HepG2 (cell line): ENCODE results near the gene KAZALD1. TPM values are rescaled to one million over a fixed set of nuclear protein-coding genes. Genes with fewer than 3 reads are reported as not detected.

ENCODE experiments used
- ARNT2 ChIP-seq: sonication (generic); formaldehyde crosslinking; IDR thresholded peaks from 2 replicates; pipeline ENCODE4 v1.8.0; 2022; ENCODE audit warnings: mild to moderate bottlenecking, low read depth, missing genetic modification reagents, moderate library complexity
- CAMTA2 ChIP-seq: sonication (generic); formaldehyde crosslinking; IDR thresholded peaks from 2 replicates; pipeline ENCODE4 v1.4.0; 2020; ENCODE audit warnings: mild to moderate bottlenecking, missing genetic modification reagents, borderline replicate concordance
- CCDC6 ChIP-seq: sonication (generic); formaldehyde crosslinking; IDR thresholded peaks from 2 replicates; pipeline ENCODE4 v1.8.1; 2022; ENCODE audit warnings: mild to moderate bottlenecking, missing genetic modification reagents, moderate library complexity
- CHD4 ChIP-seq: fragments of 200-600 bp; sonication (generic); IDR thresholded peaks from 2 replicates; pipeline ENCODE4 v1.7.0; 2017; ENCODE audit warnings: mild to moderate bottlenecking, low read length, borderline replicate concordance
- DMAP1 ChIP-seq: IDR thresholded peaks from 2 replicates; pipeline ENCODE4 v1.6.1; 2016
- DPF2 ChIP-seq: sonication (generic); formaldehyde crosslinking; IDR thresholded peaks from 2 replicates; pipeline ENCODE4 v1.4.0; 2020; ENCODE audit warnings: mild to moderate bottlenecking, low read depth, missing genetic modification reagents, borderline replicate concordance
- EHMT2 ChIP-seq: fragments of 200-600 bp; sonication (generic); IDR thresholded peaks from 2 replicates; pipeline ENCODE4 v1.7.0; 2017; ENCODE audit warnings: antibody characterized with exemption, low read depth, low read length, borderline replicate concordance
- FOXA3 ChIP-seq: IDR thresholded peaks from 2 replicates; pipeline ENCODE4 v1.6.1; 2016; ENCODE audit warnings: missing genetic modification reagents, missing compliant biosample characterization
- FOXJ3 ChIP-seq: sonication (generic); formaldehyde crosslinking; IDR thresholded peaks from 2 replicates; pipeline ENCODE4 v1.4.0; 2020; ENCODE audit warnings: missing genetic modification reagents, mild to moderate bottlenecking, borderline replicate concordance
- HDAC6 ChIP-seq: fragments of 200-600 bp; sonication (generic); IDR thresholded peaks from 2 replicates; pipeline ENCODE4 v1.7.0; 2017; ENCODE audit warnings: mild to moderate bottlenecking, antibody characterized with exemption, low read length, low read depth
- HNRNPUL1 ChIP-seq: fragments of 200-400 bp; formaldehyde crosslinking; IDR thresholded peaks from 2 replicates; pipeline ENCODE4 v1.6.1; 2017; ENCODE audit warnings: low read depth, mild to moderate bottlenecking, low read length, moderate library complexity
- JUND ChIP-seq: sonication (generic); formaldehyde crosslinking; IDR thresholded peaks from 2 replicates; pipeline ENCODE4 v1.8.0; 2022; ENCODE audit warnings: mild to moderate bottlenecking, missing genetic modification reagents
- KAT8 ChIP-seq: IDR thresholded peaks from 2 replicates; pipeline ENCODE4 v1.6.1; 2016; ENCODE audit warnings: missing genetic modification reagents, missing compliant biosample characterization
- KLF11 ChIP-seq: IDR thresholded peaks from 2 replicates; pipeline ENCODE4 v1.6.1; 2016; ENCODE audit warnings: missing compliant biosample characterization
- MYC ChIP-seq: sonication (generic); formaldehyde crosslinking; IDR thresholded peaks from 2 replicates; pipeline ENCODE4 v1.9.0; 2021; ENCODE audit warnings: missing genetic modification reagents, borderline replicate concordance
- NFE2L1 ChIP-seq: sonication (generic); formaldehyde crosslinking; IDR thresholded peaks from 2 replicates; pipeline ENCODE4 v1.4.0; 2020; ENCODE audit warnings: missing genetic modification reagents, mild to moderate bottlenecking, borderline replicate concordance
- PHF8 ChIP-seq: sonication (generic); formaldehyde crosslinking; IDR thresholded peaks from 2 replicates; pipeline ENCODE4 v1.5.0; 2020; ENCODE audit warnings: missing genetic modification reagents
- RBM39 ChIP-seq: fragments of 200-400 bp; formaldehyde crosslinking; IDR thresholded peaks from one replicate; pipeline ENCODE4 v1.6.1; 2018; ENCODE audit warnings: antibody characterized with exemption, mild to moderate bottlenecking, low read depth, low read length; ENCODE audit not compliant: poor library complexity, severe bottlenecking
- RCOR2 ChIP-seq: IDR thresholded peaks from 2 replicates; pipeline ENCODE4 v1.6.1; 2016; ENCODE audit warnings: missing biosample characterization, missing genetic modification reagents
- REL ChIP-seq: sonication (generic); formaldehyde crosslinking; conservative IDR thresholded peaks from 2 replicates; pipeline ENCODE4 v1.8.0; 2022; ENCODE audit warnings: mild to moderate bottlenecking, missing genetic modification reagents, moderate library complexity
- SAFB2 ChIP-seq: sonication (generic); formaldehyde crosslinking; IDR thresholded peaks from 2 replicates; pipeline ENCODE4 v1.5.1; 2020; ENCODE audit warnings: missing genetic modification reagents, low read depth, mild to moderate bottlenecking, borderline replicate concordance
- SAP130 ChIP-seq: IDR thresholded peaks from 2 replicates; pipeline ENCODE4 v1.6.1; 2016; ENCODE audit warnings: low read depth
- SIX1 ChIP-seq: sonication (generic); formaldehyde crosslinking; IDR thresholded peaks from 2 replicates; pipeline ENCODE4 v1.4.0; 2020; ENCODE audit warnings: missing genetic modification reagents, borderline replicate concordance
- TEAD2 ChIP-seq: sonication (generic); formaldehyde crosslinking; IDR thresholded peaks from 2 replicates; pipeline ENCODE4 v1.9.0; 2021; ENCODE audit warnings: missing genetic modification reagents
- ZNF549 ChIP-seq: sonication (generic); formaldehyde crosslinking; IDR thresholded peaks from 2 replicates; pipeline ENCODE4 v1.5.0; 2020; ENCODE audit warnings: missing genetic modification reagents
- ZNF552 ChIP-seq: sonication (generic); formaldehyde crosslinking; IDR thresholded peaks from 2 replicates; pipeline ENCODE4 v1.9.0; 2022; ENCODE audit warnings: missing genetic modification reagents, mild to moderate bottlenecking, borderline replicate concordance
- ZNF713 ChIP-seq: sonication (generic); formaldehyde crosslinking; IDR thresholded peaks from 2 replicates; pipeline ENCODE4 v1.4.0; 2020; ENCODE audit warnings: mild to moderate bottlenecking, missing genetic modification reagents
- ZNF749 ChIP-seq: sonication (generic); formaldehyde crosslinking; IDR thresholded peaks from 2 replicates; pipeline ENCODE4 v1.8.0; 2022; ENCODE audit warnings: mild to moderate bottlenecking, missing genetic modification reagents, moderate library complexity, borderline replicate concordance
- ZSCAN20 ChIP-seq: sonication (generic); formaldehyde crosslinking; IDR thresholded peaks from 2 replicates; pipeline ENCODE4 v1.4.0; 2020; ENCODE audit warnings: missing genetic modification reagents, mild to moderate bottlenecking, borderline replicate concordance
- polyA plus RNA-seq, 8 experiments: library from polyadenylated mRNA; depleted of rRNA in 3 of 8; stranded (reverse) in 7 of 8; unstranded in 1 of 8; fragments of >200 nt; fragmentation: Illumina TruSeq in 4 of 8; extraction: Trizol in 4 of 8; gene quantifications; 2 replicates each; pipeline versions ENCODE4 v1.2.1 to v1.2.3, GENCODE V29; 2011 to 2016; ENCODE audit warnings: low read depth in 4 of 8, missing spikeins in 1 of 8, mixed read lengths in 1 of 8; ENCODE audit not compliant: insufficient read depth in 1 of 8
- total RNA-seq, 5 experiments: library from RNA; depleted of rRNA; stranded (reverse); fragments of >200 nt; fragmentation: Illumina TruSeq; extraction: Trizol; gene quantifications; 2 replicates each; pipeline ENCODE4 v1.2.3, GENCODE V29; 2016; ENCODE audit warnings: low read depth in 1 of 5
- TF ChIP-seq, protein P1 (sequence below): sonication (generic); formaldehyde crosslinking; IDR thresholded peaks from 2 replicates; pipeline ENCODE4 v1.4.0; 2020; ENCODE audit warnings: mild to moderate bottlenecking, missing genetic modification reagents
- TF ChIP-seq, protein P2 (sequence below): conservative IDR thresholded peaks from 2 replicates; pipeline ENCODE4 v1.6.1; 2018; ENCODE audit warnings: missing genetic modification reagents

The KAZALD1 gene
- total and polyA plus RNA-seq, 2 of the 13 experiments (the other 11 are each of a cell fraction or from before 2014, with no cell fraction given), result 16.7 to 27.7 TPM

DNA sequence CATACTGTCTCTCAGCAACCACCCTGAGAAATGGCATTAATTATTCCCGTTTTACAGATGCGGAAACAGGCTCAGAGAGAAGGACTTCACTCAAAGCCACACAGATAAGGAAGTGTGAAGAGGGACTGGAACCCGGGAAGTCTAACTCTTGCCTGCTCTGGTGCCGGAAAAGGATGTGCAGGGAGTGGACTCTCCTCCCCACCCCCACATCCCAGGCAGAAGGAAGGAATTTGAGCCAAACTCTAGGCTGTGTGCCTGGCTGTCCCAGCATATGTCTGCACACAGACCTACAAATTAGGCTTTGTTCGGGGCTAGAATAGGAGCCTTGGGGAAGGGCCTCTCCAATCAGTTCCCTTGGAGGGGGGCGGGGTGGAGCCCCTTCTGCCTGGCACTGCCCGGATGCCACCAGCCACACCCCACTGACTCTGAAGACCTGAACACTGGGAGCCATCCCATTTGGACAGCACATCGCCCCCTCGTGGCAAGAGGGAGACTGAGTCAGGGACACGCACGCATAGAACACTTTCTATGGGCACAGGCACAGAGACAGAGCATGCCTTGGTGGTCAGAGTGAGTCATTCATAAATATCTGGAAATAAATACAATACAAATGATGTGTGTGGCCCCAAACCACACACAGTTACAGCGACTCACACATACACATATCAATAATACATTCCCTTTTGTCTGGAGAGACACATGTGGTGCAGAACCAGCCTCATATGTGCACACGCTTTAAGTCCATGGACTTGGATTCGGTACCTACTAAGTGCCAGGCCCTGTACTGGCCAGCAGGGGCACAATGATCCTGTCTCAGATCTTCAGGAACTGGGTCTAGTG lies 49.0 kb upstream of the KAZALD1 start (continued):
- TF ChIP-seq MYC (CRISPR knock-in tag), result peak; percentile 67; the same call in 1 of the 2 replicates
- peak; percentile 27; the same call in 1 of the 2 replicates for TF ChIP-seq KAT8
- peak; percentile 79 for TF ChIP-seq SAP130 (CRISPR knock-in tag)
- TF ChIP-seq ZSCAN20, result no peak
- no peak for TF ChIP-seq RCOR2 (CRISPR knock-in tag)
- TF ChIP-seq ZNF713 (CRISPR knock-in tag), result no peak
- TF ChIP-seq, protein P1, sequence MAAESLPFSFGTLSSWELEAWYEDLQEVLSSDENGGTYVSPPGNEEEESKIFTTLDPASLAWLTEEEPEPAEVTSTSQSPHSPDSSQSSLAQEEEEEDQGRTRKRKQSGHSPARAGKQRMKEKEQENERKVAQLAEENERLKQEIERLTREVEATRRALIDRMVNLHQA (CRISPR knock-in tag), result no peak
- no peak for TF ChIP-seq NFE2L1 (CRISPR knock-in tag)
- peak; percentile 37; the same call in 1 of the 2 replicates for TF ChIP-seq PHF8 (CRISPR knock-in tag)
- TF ChIP-seq REL (CRISPR knock-in tag), result no peak
- TF ChIP-seq SAFB2, result no peak
- no peak for TF ChIP-seq ZNF749
- no peak for TF ChIP-seq SIX1 (CRISPR knock-in tag)
- peak; percentile 35; the same call in 1 of the 2 replicates for TF ChIP-seq ZNF552 (CRISPR knock-in tag)
- TF ChIP-seq DMAP1 (CRISPR knock-in tag), result peak; percentile 32; the same call in 1 of the 2 replicates
- no peak for TF ChIP-seq DPF2 (CRISPR knock-in tag)
- TF ChIP-seq CCDC6 (CRISPR knock-in tag), result no peak
- TF ChIP-seq CHD4, result no peak
- no peak for TF ChIP-seq JUND
- TF ChIP-seq FOXJ3, result no peak
- TF ChIP-seq ZNF549, result no peak
- no peak for TF ChIP-seq TEAD2 (CRISPR knock-in tag)
- TF ChIP-seq CAMTA2 (CRISPR knock-in tag), result no peak
- no peak for TF ChIP-seq HDAC6
- TF ChIP-seq EHMT2, result no peak
- TF ChIP-seq, protein P2, sequence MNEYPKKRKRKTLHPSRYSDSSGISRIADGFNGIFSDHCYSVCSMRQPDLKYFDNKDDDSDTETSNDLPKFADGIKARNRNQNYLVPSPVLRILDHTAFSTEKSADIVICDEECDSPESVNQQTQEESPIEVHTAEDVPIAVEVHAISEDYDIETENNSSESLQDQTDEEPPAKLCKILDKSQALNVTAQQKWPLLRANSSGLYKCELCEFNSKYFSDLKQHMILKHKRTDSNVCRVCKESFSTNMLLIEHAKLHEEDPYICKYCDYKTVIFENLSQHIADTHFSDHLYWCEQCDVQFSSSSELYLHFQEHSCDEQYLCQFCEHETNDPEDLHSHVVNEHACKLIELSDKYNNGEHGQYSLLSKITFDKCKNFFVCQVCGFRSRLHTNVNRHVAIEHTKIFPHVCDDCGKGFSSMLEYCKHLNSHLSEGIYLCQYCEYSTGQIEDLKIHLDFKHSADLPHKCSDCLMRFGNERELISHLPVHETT (CRISPR knock-in tag), result no peak
- TF ChIP-seq ARNT2, result no peak
- peak; percentile 5; the same call in 1 of the 2 replicates for TF ChIP-seq FOXA3 (CRISPR knock-in tag)
- no peak for TF ChIP-seq HNRNPUL1
- TF ChIP-seq KLF11 (CRISPR knock-in tag), result no peak
- TF ChIP-seq RBM39, result no peak
